Measurements from ENCODE around the gene LRRC25. TPM values are rescaled to one million over a fixed set of nuclear protein-coding genes. Genes with fewer than 3 reads are reported as not detected.

Gene LRRC25
- total RNA-seq, 2 experiments from 2014 or later: 0.98 to 4.1 TPM

DNA sequence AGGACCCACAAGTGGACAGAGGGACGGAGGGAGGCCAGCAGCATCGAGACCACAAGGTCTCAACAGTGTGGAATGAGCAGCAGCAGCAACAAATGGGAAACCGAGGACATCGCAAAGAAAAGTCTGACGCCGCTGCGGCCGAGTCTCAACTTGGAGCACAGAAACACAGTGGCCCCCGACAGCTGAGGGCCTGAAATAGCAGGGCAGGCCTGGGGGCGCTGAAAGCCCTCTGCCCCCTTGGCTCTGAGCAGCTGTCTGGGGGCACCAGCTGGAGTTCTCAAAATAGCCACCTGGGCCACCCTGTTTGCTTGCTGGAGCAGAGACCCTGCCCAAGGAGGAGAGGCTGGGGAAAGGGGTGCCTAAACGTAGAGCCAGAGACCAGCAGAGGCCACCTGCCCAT, 46.4 kb upstream of the LRRC25 start:
- peaks cover 45% of the 10 kb centered on the region for H3K36me3 ChIP-seq (ENCODE audit: insufficient read depth, low read length)
- H3K9me2 ChIP-seq (ENCODE audit: insufficient read depth, low read length): no peaks in the 10 kb centered on the region
- no peak overlapping the region for H2AFZ ChIP-seq (ENCODE audit: low read length)
- 0 out of 2 replicates have a peak, but pooled peaks cover 7% of the 10 kb centered on the region for H3K9me3 ChIP-seq (ENCODE audit: low read length)
- H3K4me2 ChIP-seq (ENCODE audit: low read length): no peak overlapping the region
- H3K27ac ChIP-seq (ENCODE audit: low read depth, low read length, poor library complexity, severe bottlenecking): no peak overlapping the region
- no peaks in the 10 kb centered on the region for H4K20me1 ChIP-seq (ENCODE audit: insufficient read depth, low read length)
- H3K79me2 ChIP-seq (ENCODE audit: insufficient read depth, low read depth, low read length): no peaks in the 10 kb centered on the region
- no peak for TF ChIP-seq EZH2phosphoT487 (IDR thresholded peaks at IDR 0.05; ENCODE audit: borderline replicate concordance, low read depth, low read length)
- TF ChIP-seq, protein P1, sequence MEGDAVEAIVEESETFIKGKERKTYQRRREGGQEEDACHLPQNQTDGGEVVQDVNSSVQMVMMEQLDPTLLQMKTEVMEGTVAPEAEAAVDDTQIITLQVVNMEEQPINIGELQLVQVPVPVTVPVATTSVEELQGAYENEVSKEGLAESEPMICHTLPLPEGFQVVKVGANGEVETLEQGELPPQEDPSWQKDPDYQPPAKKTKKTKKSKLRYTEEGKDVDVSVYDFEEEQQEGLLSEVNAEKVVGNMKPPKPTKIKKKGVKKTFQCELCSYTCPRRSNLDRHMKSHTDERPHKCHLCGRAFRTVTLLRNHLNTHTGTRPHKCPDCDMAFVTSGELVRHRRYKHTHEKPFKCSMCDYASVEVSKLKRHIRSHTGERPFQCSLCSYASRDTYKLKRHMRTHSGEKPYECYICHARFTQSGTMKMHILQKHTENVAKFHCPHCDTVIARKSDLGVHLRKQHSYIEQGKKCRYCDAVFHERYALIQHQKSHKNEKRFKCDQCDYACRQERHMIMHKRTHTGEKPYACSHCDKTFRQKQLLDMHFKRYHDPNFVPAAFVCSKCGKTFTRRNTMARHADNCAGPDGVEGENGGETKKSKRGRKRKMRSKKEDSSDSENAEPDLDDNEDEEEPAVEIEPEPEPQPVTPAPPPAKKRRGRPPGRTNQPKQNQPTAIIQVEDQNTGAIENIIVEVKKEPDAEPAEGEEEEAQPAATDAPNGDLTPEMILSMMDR (conservative IDR thresholded peaks at IDR 0.05; ENCODE audit: low read length): no peak
- no peak overlapping the region for H3K4me3 ChIP-seq (ENCODE audit: low read depth, low read length, poor library complexity, severe bottlenecking)
- ChIA-PET POLR2A (no interaction called here), CTCF (ENCODE audit: unreplicated experiment) (no interaction called here)
- no peaks in the 10 kb centered on the region for H3K4me1 ChIP-seq (ENCODE audit: insufficient read depth, low read length, poor library complexity, severe bottlenecking)
- intact Hi-C loops (cut with micrococcal nuclease; ENCODE audit: unreplicated experiment): no loop called here
- no TSS peak for BruUV-seq (replicated peaks)
- DNase-seq (ENCODE audit: low spot score): no peak

DNA sequence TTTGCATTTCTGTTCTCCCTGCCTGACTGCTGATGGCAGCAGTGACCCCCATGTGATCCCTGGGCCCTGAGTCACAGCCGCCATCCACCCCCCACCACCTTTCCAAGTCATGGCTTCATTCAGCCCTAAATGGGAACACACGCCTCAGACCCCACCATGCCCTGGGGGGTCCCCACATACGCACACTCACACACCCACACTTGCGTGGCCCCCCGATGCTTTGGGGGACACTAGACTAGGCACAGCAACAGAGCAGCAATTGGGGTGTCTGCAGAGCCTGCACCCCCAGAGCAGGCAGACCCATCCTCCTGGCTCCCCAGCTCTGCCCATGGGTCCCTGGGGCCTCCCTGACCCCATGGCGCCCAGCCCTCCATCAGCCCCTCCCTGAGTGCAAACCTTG, 46.0 kb upstream of the LRRC25 start:
- Histone ChIP-seq H3K9me3 (ENCODE audit: low read length) (0 out of 2 replicates have a peak, but pooled peaks cover 7% of the 10 kb centered on the region), H3K9me2 (ENCODE audit: insufficient read depth, low read length) (no peaks in the 10 kb centered on the region), H3K4me3 (ENCODE audit: low read depth, low read length, poor library complexity, severe bottlenecking) (no peak overlapping the region), H4K20me1 (ENCODE audit: insufficient read depth, low read length) (no peaks in the 10 kb centered on the region), H3K4me2 (ENCODE audit: low read length) (no peak overlapping the region), H3K36me3 (ENCODE audit: insufficient read depth, low read length) (peaks cover 42% of the 10 kb centered on the region), H2AFZ (ENCODE audit: low read length) (no peak overlapping the region), H3K4me1 (ENCODE audit: insufficient read depth, low read length, poor library complexity, severe bottlenecking) (no peaks in the 10 kb centered on the region), H3K79me2 (ENCODE audit: insufficient read depth, low read depth, low read length) (no peaks in the 10 kb centered on the region), H3K27ac (ENCODE audit: low read depth, low read length, poor library complexity, severe bottlenecking) (no peak overlapping the region)
- ChIA-PET POLR2A (no interaction called here), CTCF (ENCODE audit: unreplicated experiment) (no interaction called here)
- DNase-seq (ENCODE audit: low spot score): no peak
- no TSS peak for BruUV-seq (replicated peaks)
- TF ChIP-seq EZH2phosphoT487 (IDR thresholded peaks at IDR 0.05; ENCODE audit: borderline replicate concordance, low read depth, low read length): no peak
- TF ChIP-seq, protein P1 (conservative IDR thresholded peaks at IDR 0.05; ENCODE audit: low read length): no peak
- intact Hi-C loops (cut with micrococcal nuclease; ENCODE audit: unreplicated experiment): no loop called here

DNA sequence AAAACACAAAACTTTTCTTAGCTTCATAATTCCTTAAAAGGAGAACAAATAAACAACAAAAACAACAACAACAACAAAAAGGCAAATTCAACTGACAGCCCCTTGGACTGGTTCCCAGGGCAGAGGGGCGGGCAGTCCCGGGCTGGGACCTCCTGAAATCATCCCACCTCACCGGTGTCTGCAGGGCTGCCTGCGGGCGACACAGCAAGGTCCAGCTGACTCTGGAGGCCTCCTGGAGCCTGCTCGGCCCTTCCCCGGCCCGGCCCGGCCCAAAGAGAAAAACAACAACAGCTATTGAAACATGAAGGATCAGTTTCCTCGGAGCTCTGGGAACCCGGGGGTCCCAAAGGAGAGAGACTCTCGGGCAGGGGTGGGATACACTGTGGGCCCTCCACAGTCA, 45.5 kb upstream of the LRRC25 start:
- POLR2A ChIA-PET: no interaction called here

More for the DNA sequence above, 45.5 kb upstream of the LRRC25 start:
- intact Hi-C loops (cut with micrococcal nuclease; ENCODE audit: unreplicated experiment): no loop called here
- H3K4me2 ChIP-seq (ENCODE audit: low read length): no peak overlapping the region
- BruUV-seq (replicated peaks): no TSS peak
- no peaks in the 10 kb centered on the region for H3K4me1 ChIP-seq (ENCODE audit: insufficient read depth, low read length, poor library complexity, severe bottlenecking)
- no peak for TF ChIP-seq EZH2phosphoT487 (IDR thresholded peaks at IDR 0.05; ENCODE audit: borderline replicate concordance, low read depth, low read length)
- TF ChIP-seq, protein P1 (conservative IDR thresholded peaks at IDR 0.05; ENCODE audit: low read length): no peak
- no peaks in the 10 kb centered on the region for H3K9me2 ChIP-seq (ENCODE audit: insufficient read depth, low read length)
- H3K9me3 ChIP-seq (ENCODE audit: low read length): 0 out of 2 replicates have a peak, but pooled peaks cover 7% of the 10 kb centered on the region
- CTCF ChIA-PET (ENCODE audit: unreplicated experiment): no interaction called here
- DNase-seq (ENCODE audit: low spot score): no peak
- no peaks in the 10 kb centered on the region for H4K20me1 ChIP-seq (ENCODE audit: insufficient read depth, low read length)
- peaks cover 39% of the 10 kb centered on the region for H3K36me3 ChIP-seq (ENCODE audit: insufficient read depth, low read length)
- no peaks in the 10 kb centered on the region for H3K79me2 ChIP-seq (ENCODE audit: insufficient read depth, low read depth, low read length)
- no peak overlapping the region for H3K27ac ChIP-seq (ENCODE audit: low read depth, low read length, poor library complexity, severe bottlenecking)
- H3K4me3 ChIP-seq (ENCODE audit: low read depth, low read length, poor library complexity, severe bottlenecking): no peak overlapping the region
- H2AFZ ChIP-seq (ENCODE audit: low read length): no peak overlapping the region

Data from OCI-LY7 (cell line).